Measurements from ENCODE around the gene SLC6A11. TPM values are rescaled to one million over a fixed set of nuclear protein-coding genes. Genes with fewer than 3 reads are reported as not detected.

Gene SLC6A11
- total RNA-seq, 1 experiment from 2014 or later = not detected

DNA sequence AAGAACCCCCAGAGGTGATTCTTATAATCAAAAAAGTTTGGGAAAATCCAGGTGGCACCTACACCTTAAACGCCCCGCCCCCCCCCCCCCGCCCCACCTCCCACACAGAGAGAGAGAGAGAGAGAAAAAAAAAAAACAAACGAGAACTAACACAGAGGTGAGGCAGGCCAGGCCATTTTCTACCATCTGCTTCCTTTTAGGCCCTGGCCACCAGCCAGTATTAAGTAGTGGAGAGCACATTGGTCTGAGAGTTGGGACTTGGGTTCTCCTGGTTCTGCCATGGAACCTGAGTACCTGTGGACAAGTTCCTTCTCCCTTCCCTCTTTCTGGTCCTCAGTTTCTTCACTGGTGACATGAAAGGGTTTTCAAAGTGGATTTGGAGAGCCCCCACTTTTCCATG, 60.6 kb downstream of the SLC6A11 start:
- Mint-ChIP-seq H3K4me1 (ENCODE audit: low read depth, unreplicated experiment) (no peaks in the 10 kb centered on the region), H3K27ac (ENCODE audit: unreplicated experiment) (no peak overlapping the region), H3K36me3 (ENCODE audit: insufficient read depth, unreplicated experiment) (no peaks in the 10 kb centered on the region), H3K9me3 (ENCODE audit: low read depth, unreplicated experiment) (no peaks in the 10 kb centered on the region), H3K4me3 (ENCODE audit: low read depth, unreplicated experiment) (no peak overlapping the region), H3K27me3 (ENCODE audit: unreplicated experiment) (peaks cover 97% of the 10 kb centered on the region)
- DNase-seq = no peak
- CTCF ChIA-PET = no interaction called here
- no TSS peak for BruUV-seq (replicated peaks)
- TF ChIP-seq, protein P1, sequence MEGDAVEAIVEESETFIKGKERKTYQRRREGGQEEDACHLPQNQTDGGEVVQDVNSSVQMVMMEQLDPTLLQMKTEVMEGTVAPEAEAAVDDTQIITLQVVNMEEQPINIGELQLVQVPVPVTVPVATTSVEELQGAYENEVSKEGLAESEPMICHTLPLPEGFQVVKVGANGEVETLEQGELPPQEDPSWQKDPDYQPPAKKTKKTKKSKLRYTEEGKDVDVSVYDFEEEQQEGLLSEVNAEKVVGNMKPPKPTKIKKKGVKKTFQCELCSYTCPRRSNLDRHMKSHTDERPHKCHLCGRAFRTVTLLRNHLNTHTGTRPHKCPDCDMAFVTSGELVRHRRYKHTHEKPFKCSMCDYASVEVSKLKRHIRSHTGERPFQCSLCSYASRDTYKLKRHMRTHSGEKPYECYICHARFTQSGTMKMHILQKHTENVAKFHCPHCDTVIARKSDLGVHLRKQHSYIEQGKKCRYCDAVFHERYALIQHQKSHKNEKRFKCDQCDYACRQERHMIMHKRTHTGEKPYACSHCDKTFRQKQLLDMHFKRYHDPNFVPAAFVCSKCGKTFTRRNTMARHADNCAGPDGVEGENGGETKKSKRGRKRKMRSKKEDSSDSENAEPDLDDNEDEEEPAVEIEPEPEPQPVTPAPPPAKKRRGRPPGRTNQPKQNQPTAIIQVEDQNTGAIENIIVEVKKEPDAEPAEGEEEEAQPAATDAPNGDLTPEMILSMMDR (IDR thresholded peaks at IDR 0.05; ENCODE audit: unreplicated experiment) = no peak
- intact Hi-C loops (cut with micrococcal nuclease; ENCODE audit: unreplicated experiment) = no loop called here

DNA sequence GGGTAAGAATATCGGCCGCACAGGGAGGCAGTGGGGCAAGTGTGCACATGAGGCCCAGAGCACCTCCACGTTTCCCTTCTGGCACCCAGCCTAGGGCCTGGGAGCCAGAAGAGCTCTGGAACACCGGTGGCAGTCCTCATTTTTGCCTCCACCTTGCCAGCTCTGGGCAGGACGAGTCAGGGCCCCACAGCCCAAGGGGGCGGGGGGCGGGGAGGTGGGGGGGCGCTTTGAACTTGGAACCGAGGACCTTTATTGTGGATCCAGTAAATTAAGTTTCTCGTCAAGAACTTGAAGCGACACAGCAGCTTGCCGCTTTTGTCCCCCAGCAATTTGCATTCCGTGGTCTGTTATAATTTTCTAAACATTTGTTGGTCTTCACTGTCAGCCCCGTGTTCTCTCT, 66.8 kb downstream of the SLC6A11 start:
- intact Hi-C loops (cut with micrococcal nuclease; ENCODE audit: unreplicated experiment) = loop anchor here (1.0 to 5.0 kb wide), 2 partner anchors 101 to 125 kb away; no protein-coding TSS in a partner anchor
- Mint-ChIP-seq H3K36me3 (ENCODE audit: insufficient read depth, unreplicated experiment) (no peaks in the 10 kb centered on the region), H3K27me3 (ENCODE audit: unreplicated experiment) (peaks cover 96% of the 10 kb centered on the region), H3K9me3 (ENCODE audit: low read depth, unreplicated experiment) (no peaks in the 10 kb centered on the region), H3K4me3 (ENCODE audit: low read depth, unreplicated experiment) (no peak overlapping the region), H3K4me1 (ENCODE audit: low read depth, unreplicated experiment) (no peaks in the 10 kb centered on the region), H3K27ac (ENCODE audit: unreplicated experiment) (no peak overlapping the region)
- CTCF ChIA-PET = interaction anchor here (2.0 kb wide), 1 partner anchor 124 kb away, joined by 5 read pairs; no protein-coding TSS in a partner anchor
- TF ChIP-seq, protein P1 (IDR thresholded peaks at IDR 0.05; ENCODE audit: unreplicated experiment) = no peak
- BruUV-seq (replicated peaks) = no TSS peak
- DNase-seq = no peak

DNA sequence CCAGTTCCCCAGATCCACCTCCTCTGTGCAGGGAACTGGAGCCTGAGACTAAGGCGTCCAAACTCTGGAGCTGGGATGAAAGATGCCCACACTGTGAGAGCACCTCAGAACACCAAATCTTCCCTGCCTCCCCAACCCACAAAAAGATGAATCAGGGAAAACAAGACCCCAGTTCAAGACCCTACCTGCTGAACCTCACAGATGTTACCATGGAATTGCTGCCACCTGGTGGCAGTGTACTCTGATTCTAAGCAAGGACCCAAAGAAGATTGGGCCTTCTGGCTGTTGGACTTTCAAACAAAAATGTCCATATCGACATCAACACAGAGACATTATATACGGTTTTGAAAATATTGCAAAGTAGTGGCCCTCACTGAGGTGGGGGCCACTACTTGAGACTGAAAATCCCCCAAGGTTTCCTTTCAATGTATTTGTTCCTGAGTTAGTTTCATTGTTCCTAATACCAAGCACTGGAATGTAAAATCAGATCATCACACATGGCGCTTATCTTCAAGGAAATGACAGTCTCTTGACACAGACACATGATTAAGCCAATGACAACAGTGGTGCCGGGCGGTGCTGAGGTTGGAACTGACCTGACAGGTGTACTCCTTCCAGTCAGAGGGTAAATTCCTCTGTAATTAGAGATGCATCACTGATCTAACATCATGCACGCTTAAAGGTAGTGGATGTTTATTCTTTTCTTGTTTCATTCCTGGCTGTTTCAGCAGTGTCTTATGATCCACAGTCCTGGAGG, 67.6 kb downstream of the SLC6A11 start:
- CTCF ChIA-PET = interaction anchor here (1.3 to 2.0 kb wide), 2 partner anchors 125 kb away, joined by 3 to 5 read pairs; no protein-coding TSS in a partner anchor
- TF ChIP-seq, protein P1 (IDR thresholded peaks at IDR 0.05; ENCODE audit: unreplicated experiment) = peak; percentile 13
- intact Hi-C loops (cut with micrococcal nuclease; ENCODE audit: unreplicated experiment) = loop anchor here (1.0 to 5.0 kb wide), 2 partner anchors 101 to 125 kb away; no protein-coding TSS in a partner anchor
- no peaks in the 10 kb centered on the region for H3K4me1 Mint-ChIP-seq (ENCODE audit: low read depth, unreplicated experiment)
- no peak overlapping the region for H3K4me3 Mint-ChIP-seq (ENCODE audit: low read depth, unreplicated experiment)
- H3K36me3 Mint-ChIP-seq (ENCODE audit: insufficient read depth, unreplicated experiment) = no peaks in the 10 kb centered on the region
- H3K27ac Mint-ChIP-seq (ENCODE audit: unreplicated experiment) = no peak overlapping the region
- H3K9me3 Mint-ChIP-seq (ENCODE audit: low read depth, unreplicated experiment) = no peaks in the 10 kb centered on the region
- no TSS peak for BruUV-seq (replicated peaks)
- peak; percentile 28 for DNase-seq
- peaks cover 96% of the 10 kb centered on the region for H3K27me3 Mint-ChIP-seq (ENCODE audit: unreplicated experiment)

DNA sequence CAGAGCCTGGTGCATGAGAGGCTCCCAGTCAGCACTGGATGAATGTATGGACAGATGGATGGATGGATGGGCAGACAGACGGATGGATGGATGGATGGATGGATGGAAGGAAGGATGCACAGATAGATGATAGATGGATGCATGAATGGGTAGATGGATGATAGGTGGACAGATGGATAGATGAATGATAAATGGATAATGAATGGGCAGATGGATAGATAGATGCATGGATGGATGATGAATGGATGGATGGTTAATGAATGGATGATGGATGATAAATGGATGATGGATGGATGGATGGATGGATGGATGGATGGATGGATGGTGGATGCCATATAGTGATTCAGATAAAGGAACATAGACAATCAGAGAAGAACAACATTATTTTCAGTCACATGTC, 71.0 kb downstream of the SLC6A11 start:
- H3K4me1 Mint-ChIP-seq (ENCODE audit: low read depth, unreplicated experiment) = no peaks in the 10 kb centered on the region
- no peaks in the 10 kb centered on the region for H3K36me3 Mint-ChIP-seq (ENCODE audit: insufficient read depth, unreplicated experiment)
- peaks cover 71% of the 10 kb centered on the region for H3K27me3 Mint-ChIP-seq (ENCODE audit: unreplicated experiment)
- BruUV-seq (replicated peaks) = no TSS peak
- TF ChIP-seq, protein P1 (IDR thresholded peaks at IDR 0.05; ENCODE audit: unreplicated experiment) = no peak
- CTCF ChIA-PET = no interaction called here
- DNase-seq = no peak
- no peak overlapping the region for H3K27ac Mint-ChIP-seq (ENCODE audit: unreplicated experiment)
- intact Hi-C loops (cut with micrococcal nuclease; ENCODE audit: unreplicated experiment) = no loop called here
- H3K9me3 Mint-ChIP-seq (ENCODE audit: low read depth, unreplicated experiment) = peaks cover 2% of the 10 kb centered on the region
- H3K4me3 Mint-ChIP-seq (ENCODE audit: low read depth, unreplicated experiment) = no peak overlapping the region

Measured in Calu3 (cell line).